Erythroblast (primary cell): ENCODE results near the gene GEMIN4.

Experiments used
- GATA1 ChIP-seq: IDR thresholded peaks from 2 replicates; pipeline ENCODE4 v1.6.1; 2011; ENCODE audit warnings: low read depth, mild to moderate bottlenecking, control low read depth, low read length, moderate library complexity
- POLR2A ChIP-seq: IDR thresholded peaks from 2 replicates; pipeline ENCODE4 v1.6.1; 2011; ENCODE audit warnings: mild to moderate bottlenecking, low read length

GRCh38 chr17:746783-747629, 5.1 kb downstream of the GEMIN4 start:
- TF ChIP-seq POLR2A, result no peak
- TF ChIP-seq GATA1, result no peak
